Uterus (tissue), 4 donors: ENCODE measurements around the gene CCDC170. TPM values are rescaled to one million over a fixed set of nuclear protein-coding genes. Genes with fewer than 3 reads are reported as not detected.

Experiments used
- DNase-seq, 2 donors: peaks; one replicate each; pipeline ENCODE4 v3.0.0-alpha.2; 2019 to 2020
- H3K27ac ChIP-seq, 2 donors: fragments of 200-600 bp; sonication (generic); 1 replicate in 1 of 2; 2 replicates in 1 of 2; pipeline ENCODE4 v1.5.1; 2016 to 2018
- H3K27me3 ChIP-seq, 2 donors: fragments of 200-600 bp; sonication (generic); one replicate each; pipeline ENCODE4 v1.5.1; 2018 to 2019; ENCODE audit warnings: control low read depth in 1 of 2
- H3K36me3 ChIP-seq, 2 donors: fragments of 200-600 bp; sonication (generic); one replicate each; pipeline ENCODE4 v1.5.1; 2019; ENCODE audit warnings: control low read depth in 1 of 2
- H3K4me1 ChIP-seq, 2 donors: fragments of 200-600 bp; sonication (generic); one replicate each; pipeline ENCODE4 v1.5.1; 2018 to 2019; ENCODE audit warnings: control low read depth in 1 of 2
- H3K4me3 ChIP-seq, 2 donors: fragments of 200-600 bp; sonication (generic); 1 replicate in 1 of 2; 2 replicates in 1 of 2; pipeline ENCODE4 v1.5.1; 2018 to 2019; ENCODE audit warnings: mild to moderate bottlenecking in 1 of 2
- H3K9me3 ChIP-seq, 2 donors: fragments of 200-600 bp; sonication (generic); one replicate each; pipeline ENCODE4 v1.5.1; 2019; ENCODE audit warnings: control low read depth in 1 of 2
- POLR2A ChIP-seq, 2 donors: fragments of 450-650 bp; IDR thresholded peaks; one replicate each; pipeline ENCODE4 v1.6.1; 2016; ENCODE audit warnings: antibody characterized with exemption in 2 of 2, mild to moderate bottlenecking in 1 of 2, moderate library complexity in 1 of 2
- intact Hi-C: fragments of 100-400 bp; cut with DNase I; formaldehyde crosslinking; loops from one replicate; pipeline ENCODE4 v1.15.1; 2023; ENCODE audit warnings: low total_unique reads
- total RNA-seq, 4 donors: library from RNA; depleted of rRNA in 3 of 4; stranded (reverse); fragments of >200 nt in 3 of 4; gene quantifications; one replicate each; pipeline versions ENCODE4 v1.1.0 to v1.2.4, GENCODE V29; 2014 to 2023
- TF ChIP-seq, protein P1 (sequence below), 4 experiments: fragments of 200-600 bp in 2 of 4; fragments of 450-650 bp in 2 of 4; sonication (generic) in 2 of 4; IDR thresholded peaks; one replicate each; pipeline ENCODE4 v1.5.1; 2016 to 2019; ENCODE audit warnings: antibody characterized with exemption in 4 of 4, mild to moderate bottlenecking in 2 of 4, moderate library complexity in 1 of 4
- donor health status: DM: yes; HTN: yes; CAD: no.

Gene CCDC170
- total RNA-seq, 4 donors from 2014 or later, result 0.29 to 14.2 (median 4.1) TPM

DNA sequence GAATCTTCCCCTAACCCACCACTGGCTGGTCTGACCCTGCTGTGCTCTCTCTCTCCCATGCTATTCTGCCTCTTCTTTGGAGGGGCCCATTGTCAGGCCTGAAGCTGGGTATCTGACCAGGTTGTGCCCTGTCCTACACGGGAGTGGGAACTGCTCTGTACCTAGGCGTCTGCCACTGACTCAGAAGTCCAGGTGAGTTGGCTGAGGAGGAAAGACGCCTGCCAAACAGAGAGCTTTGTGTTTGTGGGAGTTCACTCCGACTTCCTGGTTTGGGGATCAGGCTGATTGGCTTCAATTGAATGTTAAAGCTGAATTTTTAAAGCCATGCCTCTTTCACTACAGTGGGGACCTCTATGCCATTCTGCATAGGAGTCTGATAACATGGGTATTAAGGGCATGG, 136.0 kb downstream of the CCDC170 start:
- no peaks in the 10 kb centered on the region for H3K36me3 ChIP-seq
- intact Hi-C loops, result no loop called here
- no peaks in the 10 kb centered on the region for H3K9me3 ChIP-seq
- peak overlapping the region in 1 of 2 donors; percentile 35 for H3K27ac ChIP-seq
- H3K27me3 ChIP-seq, result no peaks in the 10 kb centered on the region
- TF ChIP-seq, protein P1, sequence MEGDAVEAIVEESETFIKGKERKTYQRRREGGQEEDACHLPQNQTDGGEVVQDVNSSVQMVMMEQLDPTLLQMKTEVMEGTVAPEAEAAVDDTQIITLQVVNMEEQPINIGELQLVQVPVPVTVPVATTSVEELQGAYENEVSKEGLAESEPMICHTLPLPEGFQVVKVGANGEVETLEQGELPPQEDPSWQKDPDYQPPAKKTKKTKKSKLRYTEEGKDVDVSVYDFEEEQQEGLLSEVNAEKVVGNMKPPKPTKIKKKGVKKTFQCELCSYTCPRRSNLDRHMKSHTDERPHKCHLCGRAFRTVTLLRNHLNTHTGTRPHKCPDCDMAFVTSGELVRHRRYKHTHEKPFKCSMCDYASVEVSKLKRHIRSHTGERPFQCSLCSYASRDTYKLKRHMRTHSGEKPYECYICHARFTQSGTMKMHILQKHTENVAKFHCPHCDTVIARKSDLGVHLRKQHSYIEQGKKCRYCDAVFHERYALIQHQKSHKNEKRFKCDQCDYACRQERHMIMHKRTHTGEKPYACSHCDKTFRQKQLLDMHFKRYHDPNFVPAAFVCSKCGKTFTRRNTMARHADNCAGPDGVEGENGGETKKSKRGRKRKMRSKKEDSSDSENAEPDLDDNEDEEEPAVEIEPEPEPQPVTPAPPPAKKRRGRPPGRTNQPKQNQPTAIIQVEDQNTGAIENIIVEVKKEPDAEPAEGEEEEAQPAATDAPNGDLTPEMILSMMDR (IDR thresholded peaks at IDR 0.05), result no peak
- TF ChIP-seq POLR2A (IDR thresholded peaks at IDR 0.05), result no peak
- DNase-seq, result no peak
- H3K4me3 ChIP-seq, result no peak overlapping the region
- no peaks in the 10 kb centered on the region for H3K4me1 ChIP-seq

DNA sequence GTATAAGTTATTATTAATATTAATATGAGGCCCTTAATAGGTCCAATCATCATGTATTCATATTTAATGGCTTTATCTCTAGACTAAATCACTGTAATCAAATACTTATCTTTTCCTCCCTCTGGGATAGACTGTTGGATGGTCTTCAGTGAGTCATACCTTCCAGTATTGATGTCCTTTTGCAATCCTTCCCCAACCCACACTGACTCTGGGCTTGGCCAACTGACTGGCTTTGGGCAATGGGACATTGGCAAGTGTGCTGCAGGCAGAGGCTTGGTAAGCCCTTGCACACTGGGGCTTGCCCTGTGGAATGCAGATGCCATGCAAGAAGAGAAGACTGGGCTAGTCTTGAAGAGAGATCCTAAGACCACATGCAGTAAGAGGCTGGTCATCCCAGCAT, 136.6 kb downstream of the CCDC170 start:
- DNase-seq, result no peak
- Histone ChIP-seq H3K4me3 (no peak overlapping the region), H3K27ac (peak overlapping the region; percentile 23 to 61), H3K4me1 (no peaks in the 10 kb centered on the region), H3K36me3 (no peaks in the 10 kb centered on the region), H3K27me3 (no peaks in the 10 kb centered on the region), H3K9me3 (no peaks in the 10 kb centered on the region)
- TF ChIP-seq POLR2A (IDR thresholded peaks at IDR 0.05), result no peak
- TF ChIP-seq, protein P1 (IDR thresholded peaks at IDR 0.05), result no peak
- intact Hi-C loops, result no loop called here

DNA sequence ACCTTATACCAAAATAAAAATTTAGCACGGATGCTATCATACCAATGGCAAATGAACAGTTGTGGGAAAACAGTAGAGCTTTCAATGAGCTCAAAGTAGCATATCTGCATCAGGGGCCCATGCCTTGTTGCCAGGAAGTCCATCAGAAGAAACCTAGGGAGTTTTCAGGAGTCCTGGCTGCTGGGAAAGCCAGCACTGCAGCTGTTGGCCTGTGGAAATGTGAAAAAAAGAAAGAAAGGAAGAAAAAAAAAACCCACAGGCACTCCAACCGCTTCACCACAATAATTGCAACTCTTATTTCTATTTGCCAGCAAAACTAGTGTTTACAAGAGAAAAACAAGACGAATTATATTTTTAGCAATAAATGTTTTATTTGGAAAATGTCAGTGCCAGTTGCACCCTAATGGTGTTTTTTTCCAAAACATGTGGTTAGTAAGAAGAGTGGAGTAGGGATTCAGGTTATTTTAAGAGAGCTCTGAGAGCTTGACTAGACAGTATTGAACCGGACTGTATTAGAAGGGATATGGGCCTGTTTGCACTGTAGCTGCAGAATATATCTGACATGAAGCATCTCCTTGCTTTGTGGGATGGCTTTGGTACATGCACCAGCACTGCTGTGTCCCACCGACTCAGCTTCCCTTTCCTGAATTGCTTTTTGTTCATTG, 137.3 kb downstream of the CCDC170 start:
- intact Hi-C loops, result no loop called here
- Histone ChIP-seq H3K4me3 (no peak overlapping the region), H3K9me3 (no peaks in the 10 kb centered on the region), H3K36me3 (no peaks in the 10 kb centered on the region), H3K27me3 (no peaks in the 10 kb centered on the region), H3K27ac (peak overlapping the region; percentile 23 to 61), H3K4me1 (no peaks in the 10 kb centered on the region)
- TF ChIP-seq, protein P1 (IDR thresholded peaks at IDR 0.05), result no peak
- TF ChIP-seq POLR2A (IDR thresholded peaks at IDR 0.05), result no peak
- DNase-seq, result no peak

DNA sequence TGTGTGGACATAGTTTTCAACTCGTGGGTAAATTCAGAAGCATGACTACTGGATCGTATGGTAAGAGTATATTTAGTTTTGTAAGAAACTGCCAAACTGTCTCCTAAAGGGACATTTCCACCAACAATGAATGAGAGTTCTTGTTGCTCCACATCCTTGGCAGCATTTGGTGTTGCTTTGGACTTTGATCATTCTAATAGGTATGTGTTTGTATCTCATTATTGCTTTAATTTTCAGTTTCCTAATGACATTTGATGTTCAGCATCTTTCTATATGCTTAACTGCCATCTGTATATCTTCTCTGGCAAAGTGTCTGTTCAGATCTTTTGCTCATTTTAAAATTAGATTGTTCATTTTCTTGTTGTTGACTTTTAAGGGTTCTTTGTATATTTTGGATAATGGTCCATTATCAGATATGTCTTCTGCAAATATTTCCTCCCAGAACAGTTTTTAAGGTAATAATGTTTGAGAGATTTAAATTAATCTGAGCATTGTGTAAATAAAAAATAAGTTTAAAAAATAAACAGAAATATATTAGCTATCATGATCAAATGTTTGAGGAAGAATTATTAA, 138.7 kb downstream of the CCDC170 start:
- no peak for DNase-seq
- Histone ChIP-seq H3K36me3 (no peaks in the 10 kb centered on the region), H3K9me3 (no peaks in the 10 kb centered on the region), H3K4me3 (no peak overlapping the region), H3K27me3 (no peaks in the 10 kb centered on the region), H3K4me1 (no peaks in the 10 kb centered on the region), H3K27ac (peak overlapping the region; percentile 2 to 61)
- no peak for TF ChIP-seq POLR2A (IDR thresholded peaks at IDR 0.05)
- TF ChIP-seq, protein P1 (IDR thresholded peaks at IDR 0.05), result no peak
- intact Hi-C loops, result no loop called here

- TF ChIP-seq, protein P1 (IDR thresholded peaks at IDR 0.05), result no peak
- TF ChIP-seq POLR2A (IDR thresholded peaks at IDR 0.05), result no peak
- no peaks in the 10 kb centered on the region for H3K9me3 ChIP-seq
- no peak overlapping the region for H3K27ac ChIP-seq
- no peaks in the 10 kb centered on the region for H3K36me3 ChIP-seq
- H3K27me3 ChIP-seq, result no peaks in the 10 kb centered on the region
- intact Hi-C loops, result no loop called here
- no peak for DNase-seq
- H3K4me3 ChIP-seq, result no peak overlapping the region
- H3K4me1 ChIP-seq, result no peaks in the 10 kb centered on the region
Measured at GRCh38 chr6:151633526-151634335, 139.9 kb downstream of the CCDC170 start.
